GM08714 (cell line): Measurements from ENCODE around the gene KIF22.

Source experiments
- H3K4me3 ChIP-seq: fragments of 200-500 bp; sonication (Bioruptor generic); 2 replicates; pipeline ENCODE4 v1.5.1; 2014; ENCODE audit warnings: mild to moderate bottlenecking, low read length, inconsistent platforms
- ZNF274 ChIP-seq: IDR thresholded peaks from 2 replicates; pipeline ENCODE4 v1.6.1; 2012; ENCODE audit warnings: mild to moderate bottlenecking, low read depth, low read length

The KIF22 gene

DNA sequence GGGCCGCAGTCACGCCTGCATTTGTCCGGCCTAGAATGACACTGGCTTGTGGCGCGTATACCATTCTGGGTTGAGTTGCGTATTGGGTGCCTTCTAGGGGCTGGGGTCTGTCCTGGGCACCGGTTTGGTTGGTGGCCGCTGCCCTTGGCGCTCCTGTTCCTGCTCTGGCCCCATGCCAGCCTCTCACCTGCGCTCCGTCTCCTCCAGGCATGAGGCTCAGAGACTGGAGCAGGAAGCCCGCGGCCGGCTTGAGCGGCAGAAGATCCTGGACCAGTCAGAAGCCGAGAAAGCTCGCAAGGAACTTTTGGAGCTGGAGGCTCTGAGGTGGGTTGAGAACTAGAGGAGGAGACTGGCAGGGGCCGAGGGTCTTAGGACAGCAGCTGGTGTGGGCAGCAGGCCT, 55.1 kb downstream of the KIF22 start:
- no peak overlapping the region for H3K4me3 ChIP-seq
- no peak for TF ChIP-seq ZNF274

GRCh38 chr16:29848420-29849297, 58.1 kb downstream of the KIF22 start:
- H3K4me3 ChIP-seq = no peak overlapping the region
- TF ChIP-seq ZNF274 = no peak

GRCh38 chr16:29849505-29849904, 59.0 kb downstream of the KIF22 start:
- TF ChIP-seq ZNF274 = no peak
- no peak overlapping the region for H3K4me3 ChIP-seq

GRCh38 chr16:29850998-29851397, 60.4 kb downstream of the KIF22 start:
- no peak for TF ChIP-seq ZNF274
- no peak overlapping the region for H3K4me3 ChIP-seq

DNA sequence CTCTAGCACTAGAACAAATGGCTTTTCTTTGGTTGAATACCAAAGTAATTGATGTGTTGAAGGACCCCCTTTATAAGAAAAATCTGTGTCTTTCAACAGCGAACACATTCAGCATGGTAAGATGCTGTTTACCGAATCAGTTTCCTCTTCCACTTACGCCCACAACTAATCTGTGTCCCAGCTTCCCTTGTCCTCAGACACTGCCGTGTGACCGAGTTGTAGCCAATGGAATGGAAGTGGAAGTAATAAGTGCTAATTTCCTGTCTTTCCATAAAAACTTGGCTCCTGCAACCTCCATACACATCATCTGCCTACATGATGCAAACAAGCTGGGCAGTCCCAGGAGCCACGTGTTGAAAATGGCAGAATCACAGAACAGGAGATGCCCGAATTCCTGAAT, 62.1 kb downstream of the KIF22 start:
- no peak overlapping the region for H3K4me3 ChIP-seq
- TF ChIP-seq ZNF274 = no peak

- no peak overlapping the region for H3K4me3 ChIP-seq
- no peak for TF ChIP-seq ZNF274
These were observed 64.1 kb downstream of the KIF22 start for GRCh38 chr16:29854520-29855100.
